Fibroblast of lung (primary cell): ENCODE measurements around the gene MAS1L. TPM values are rescaled to one million over a fixed set of nuclear protein-coding genes. Genes with fewer than 3 reads are reported as not detected.

Experiments used
- DNase-seq, 2 donors: peaks; one replicate each; pipeline versions ENCODE4 v3.0.0 to v3.0.0-alpha.2; 2010; ENCODE audit warnings: low read depth in 2 of 2
- H2AFZ ChIP-seq: 2 replicates; pipeline ENCODE4 v1.5.1; 2012; ENCODE audit warnings: low read length, control low read depth, inconsistent platforms
- H3K27ac ChIP-seq: 2 replicates; pipeline ENCODE4 v1.5.1; 2011; ENCODE audit warnings: low read length, control low read depth; ENCODE audit not compliant: insufficient read depth
- H3K27me3 ChIP-seq: 2 replicates; pipeline ENCODE4 v1.5.1; 2011; ENCODE audit warnings: mild to moderate bottlenecking, low read length; ENCODE audit not compliant: control insufficient read depth, insufficient read depth
- H3K36me3 ChIP-seq: 2 replicates; pipeline ENCODE4 v1.5.1; 2011; ENCODE audit warnings: low read length; ENCODE audit not compliant: control insufficient read depth, insufficient read depth
- H3K4me1 ChIP-seq: 2 replicates; pipeline ENCODE4 v1.5.1; 2011; ENCODE audit warnings: low read length; ENCODE audit not compliant: control insufficient read depth, insufficient read depth; ENCODE audit errors: extremely low read depth
- H3K4me2 ChIP-seq: 2 replicates; pipeline ENCODE4 v1.5.1; 2011; ENCODE audit warnings: low read length, control low read depth; ENCODE audit not compliant: insufficient read depth; ENCODE audit errors: extremely low read depth
- H3K4me3 ChIP-seq, 4 experiments: fragments of 200-600 bp in 1 of 4; sonication (generic) in 1 of 4; replicated peaks in 1 of 4; 2 replicates each; pipeline ENCODE4 v1.5.1; 2011 to 2016; ENCODE audit warnings: low read length in 4 of 4, low read depth in 3 of 4, mild to moderate bottlenecking in 3 of 4, control low read depth in 2 of 4, inconsistent platforms in 1 of 4, mixed read lengths in 1 of 4; ENCODE audit not compliant: insufficient read depth in 1 of 4; ENCODE audit errors: control extremely low read depth in 1 of 4
- H3K79me2 ChIP-seq: 2 replicates; pipeline ENCODE4 v1.5.1; 2012; ENCODE audit warnings: mild to moderate bottlenecking, low read length, inconsistent platforms; ENCODE audit not compliant: control insufficient read depth, insufficient read depth
- H3K9ac ChIP-seq: 2 replicates; pipeline ENCODE4 v1.5.1; 2011; ENCODE audit warnings: mild to moderate bottlenecking, low read length, control low read depth; ENCODE audit not compliant: insufficient read depth
- H3K9me3 ChIP-seq: 2 replicates; pipeline ENCODE4 v1.5.1; 2012; ENCODE audit warnings: low read depth, low read length; ENCODE audit not compliant: control insufficient read depth, insufficient read depth
- H4K20me1 ChIP-seq: 2 replicates; pipeline ENCODE4 v1.5.1; 2011; ENCODE audit warnings: low read length; ENCODE audit not compliant: control insufficient read depth, insufficient read depth; ENCODE audit errors: extremely low read depth
- CTCF ChIP-seq, 2 donors: IDR thresholded peaks in 1 of 2; conservative IDR thresholded peaks in 1 of 2; 1 replicate in 1 of 2; 2 replicates in 1 of 2; pipeline ENCODE4 v1.5.1; 2011 to 2012; ENCODE audit warnings: low read length in 2 of 2, control low read depth in 1 of 2, inconsistent platforms in 1 of 2, low read depth in 1 of 2, mild to moderate bottlenecking in 1 of 2
- EZH2 ChIP-seq: IDR thresholded peaks from 2 replicates; pipeline ENCODE4 v1.5.1; 2012; ENCODE audit warnings: low read length, control low read depth, mild to moderate bottlenecking; ENCODE audit errors: missing control alignments
- polyA plus RNA-seq, 2 donors: library from polyadenylated mRNA; depleted of rRNA in 1 of 2; stranded (reverse) in 1 of 2; unstranded in 1 of 2; fragments of >200 nt; gene quantifications; 2 replicates each; pipeline ENCODE4 v1.2.1, GENCODE V29; 2011 to 2012; ENCODE audit warnings: missing spikeins in 1 of 2
- total RNA-seq: library from RNA; depleted of rRNA; stranded (reverse); fragments of >200 nt; gene quantifications from 2 replicates; pipeline ENCODE4 v1.2.1, GENCODE V29; 2014

MAS1L gene
- total and polyA plus RNA-seq, 2 donors (not counting 1 experiment from before 2014, with no cell fraction given), result not detected

GRCh38 chr6:29522227-29522626 is 34.5 kb upstream of the MAS1L start:
- H4K20me1 ChIP-seq, result no peaks in the 10 kb centered on the region
- no peak overlapping the region for H3K4me3 ChIP-seq
- H3K27ac ChIP-seq, result no peak overlapping the region
- no peak overlapping the region for H3K4me2 ChIP-seq
- no peak overlapping the region for H2AFZ ChIP-seq
- no peaks in the 10 kb centered on the region for H3K9me3 ChIP-seq
- H3K27me3 ChIP-seq, result no peaks in the 10 kb centered on the region
- H3K79me2 ChIP-seq, result no peaks in the 10 kb centered on the region
- no peak for DNase-seq
- H3K4me1 ChIP-seq, result no peaks in the 10 kb centered on the region
- TF ChIP-seq EZH2, result no peak
- no peak for TF ChIP-seq CTCF (conservative IDR thresholded peaks at IDR 0.05 in 1 of 2, IDR thresholded peaks at IDR 0.05 in 1 of 2; ENCODE audit: low read depth in 1 of 2, low read length in 2 of 2)
- no peak overlapping the region for H3K9ac ChIP-seq
- H3K36me3 ChIP-seq, result no peaks in the 10 kb centered on the region

GRCh38 chr6:29521006-29521680 is 33.4 kb upstream of the MAS1L start:
- H3K4me3 ChIP-seq, result no peak overlapping the region
- H4K20me1 ChIP-seq, result no peaks in the 10 kb centered on the region
- no peaks in the 10 kb centered on the region for H3K36me3 ChIP-seq
- no peak for DNase-seq
- no peak overlapping the region for H3K4me2 ChIP-seq
- H3K9me3 ChIP-seq, result no peaks in the 10 kb centered on the region
- no peak for TF ChIP-seq CTCF (conservative IDR thresholded peaks at IDR 0.05 in 1 of 2, IDR thresholded peaks at IDR 0.05 in 1 of 2; ENCODE audit: low read depth in 1 of 2, low read length in 2 of 2)
- no peak for TF ChIP-seq EZH2
- no peak overlapping the region for H2AFZ ChIP-seq
- H3K27ac ChIP-seq, result no peak overlapping the region
- H3K27me3 ChIP-seq, result no peaks in the 10 kb centered on the region
- no peak overlapping the region for H3K9ac ChIP-seq
- no peaks in the 10 kb centered on the region for H3K79me2 ChIP-seq
- H3K4me1 ChIP-seq, result no peaks in the 10 kb centered on the region

GRCh38 chr6:29520232-29520631 is 32.5 kb upstream of the MAS1L start:
- no peak overlapping the region for H3K4me2 ChIP-seq
- no peak for TF ChIP-seq CTCF (conservative IDR thresholded peaks at IDR 0.05 in 1 of 2, IDR thresholded peaks at IDR 0.05 in 1 of 2; ENCODE audit: low read depth in 1 of 2, low read length in 2 of 2)
- no peak for TF ChIP-seq EZH2
- no peak for DNase-seq
- no peaks in the 10 kb centered on the region for H3K36me3 ChIP-seq
- no peaks in the 10 kb centered on the region for H4K20me1 ChIP-seq
- no peaks in the 10 kb centered on the region for H3K4me1 ChIP-seq
- H3K4me3 ChIP-seq, result no peak overlapping the region
- H2AFZ ChIP-seq, result no peak overlapping the region
- H3K79me2 ChIP-seq, result no peaks in the 10 kb centered on the region
- no peaks in the 10 kb centered on the region for H3K27me3 ChIP-seq
- no peak overlapping the region for H3K9ac ChIP-seq
- no peaks in the 10 kb centered on the region for H3K9me3 ChIP-seq
- H3K27ac ChIP-seq, result no peak overlapping the region
